H9 (cell line): ENCODE data around the gene ZNF860. TPM values are rescaled to one million over a fixed set of nuclear protein-coding genes. Genes with fewer than 3 reads are reported as not detected.

Experiments
- DNase-seq: peaks from one replicate; pipeline ENCODE4 v3.0.0-alpha.2; 2017
- H2AFZ ChIP-seq: one replicate; pipeline ENCODE4 v1.6.1; 2013; ENCODE audit warnings: mild to moderate bottlenecking, low read length, control low read depth, moderate library complexity
- H2AK5ac ChIP-seq: 2 replicates; pipeline ENCODE4 v1.6.1; 2013; ENCODE audit warnings: low read length, control low read depth, mixed read lengths; ENCODE audit not compliant: insufficient read length
- H2BK120ac ChIP-seq: one replicate; pipeline ENCODE4 v1.6.1; 2013; ENCODE audit warnings: low read depth, mild to moderate bottlenecking, low read length, control low read depth, inconsistent platforms; ENCODE audit not compliant: poor library complexity, severe bottlenecking
- H2BK12ac ChIP-seq: 2 replicates; pipeline ENCODE4 v1.6.1; 2013; ENCODE audit warnings: low read length, control low read depth, mixed read lengths, low read depth; ENCODE audit not compliant: insufficient read length
- H2BK15ac ChIP-seq: 2 replicates; pipeline ENCODE4 v1.6.1; 2013; ENCODE audit warnings: low read depth, low read length, control low read depth
- H2BK20ac ChIP-seq: one replicate; pipeline ENCODE4 v1.6.1; 2013; ENCODE audit warnings: low read depth, mild to moderate bottlenecking, low read length, control low read depth, inconsistent platforms; ENCODE audit not compliant: poor library complexity, severe bottlenecking
- H2BK5ac ChIP-seq: 2 replicates; pipeline ENCODE4 v1.6.1; 2013; ENCODE audit warnings: low read length, control low read depth, mixed read lengths; ENCODE audit not compliant: insufficient read length
- H3K14ac ChIP-seq: 2 replicates; pipeline ENCODE4 v1.6.1; 2013; ENCODE audit warnings: low read length, control low read depth; ENCODE audit not compliant: insufficient read depth
- H3K18ac ChIP-seq: 2 replicates; pipeline ENCODE4 v1.6.1; 2013; ENCODE audit warnings: low read depth, mild to moderate bottlenecking, mixed read lengths, low read length, control low read depth; ENCODE audit not compliant: insufficient read length
- H3K23ac ChIP-seq: 2 replicates; pipeline ENCODE4 v1.6.1; 2013; ENCODE audit warnings: low read length, control low read depth, mixed read lengths, low read depth; ENCODE audit not compliant: insufficient read length
- H3K23me2 ChIP-seq: 2 replicates; pipeline ENCODE4 v1.6.1; 2013; ENCODE audit warnings: low read depth, mild to moderate bottlenecking, mixed read lengths, low read length, control low read depth; ENCODE audit not compliant: insufficient read length, poor library complexity, severe bottlenecking
- H3K27ac ChIP-seq: 2 replicates; pipeline ENCODE4 v1.5.1; 2013; ENCODE audit warnings: low read length, control low read depth, mixed read lengths, low read depth; ENCODE audit not compliant: insufficient read length
- H3K27me3 ChIP-seq: 2 replicates; pipeline ENCODE4 v1.6.1; 2013; ENCODE audit warnings: low read length, control low read depth, inconsistent platforms; ENCODE audit not compliant: insufficient read depth
- H3K4ac ChIP-seq: 2 replicates; pipeline ENCODE4 v1.6.1; 2013; ENCODE audit warnings: low read depth, mild to moderate bottlenecking, control low read depth, inconsistent platforms, low read length, moderate library complexity
- H3K4me1 ChIP-seq: 2 replicates; pipeline ENCODE4 v1.6.1; 2013; ENCODE audit warnings: low read length, control low read depth, inconsistent platforms; ENCODE audit not compliant: insufficient read depth
- H3K4me2 ChIP-seq: 2 replicates; pipeline ENCODE4 v1.6.1; 2013; ENCODE audit warnings: low read length, control low read depth, mixed read lengths; ENCODE audit not compliant: insufficient read length, insufficient read depth
- H3K56ac ChIP-seq: 2 replicates; pipeline ENCODE4 v1.6.1; 2013; ENCODE audit warnings: low read depth, mild to moderate bottlenecking, mixed read lengths, low read length, control low read depth; ENCODE audit not compliant: insufficient read length
- H3K79me1 ChIP-seq: 2 replicates; pipeline ENCODE4 v1.6.1; 2013; ENCODE audit warnings: low read depth, mild to moderate bottlenecking, moderate library complexity, low read length, control low read depth, inconsistent platforms; ENCODE audit not compliant: insufficient read depth, poor library complexity, severe bottlenecking
- H3K79me2 ChIP-seq: 2 replicates; pipeline ENCODE4 v1.6.1; 2013; ENCODE audit warnings: low read length, control low read depth, inconsistent platforms; ENCODE audit not compliant: insufficient read depth
- H3K9ac ChIP-seq: 2 replicates; pipeline ENCODE4 v1.6.1; 2013; ENCODE audit warnings: low read length, control low read depth, mixed read lengths; ENCODE audit not compliant: insufficient read length; ENCODE audit errors: extremely low read depth
- H3K9me3 ChIP-seq: one replicate; pipeline ENCODE4 v1.6.1; 2013; ENCODE audit warnings: low read depth, low read length, inconsistent platforms; ENCODE audit not compliant: control insufficient read depth
- H3T11ph ChIP-seq: one replicate; pipeline ENCODE4 v1.6.1; 2013; ENCODE audit warnings: mild to moderate bottlenecking, low read length, control low read depth, inconsistent platforms
- H4K20me1 ChIP-seq: one replicate; pipeline ENCODE4 v1.6.1; 2013; ENCODE audit not compliant: control insufficient read depth, insufficient read length, insufficient read depth
- H4K5ac ChIP-seq: 2 replicates; pipeline ENCODE4 v1.6.1; 2013; ENCODE audit warnings: low read depth, mild to moderate bottlenecking, mixed read lengths, low read length, control low read depth; ENCODE audit not compliant: insufficient read length
- H4K8ac ChIP-seq: replicated peaks from 2 replicates; pipeline ENCODE4 v1.6.1; 2013; ENCODE audit warnings: low read length, control low read depth, mixed read lengths, low read depth; ENCODE audit not compliant: insufficient read length
- H4K91ac ChIP-seq: 2 replicates; pipeline ENCODE4 v1.6.1; 2013; ENCODE audit warnings: low read depth, mild to moderate bottlenecking, moderate library complexity, mixed read lengths, low read length, control low read depth; ENCODE audit not compliant: insufficient read length
- H3K27ac Mint-ChIP-seq, 3 experiments: 2 replicates in 2 of 3; 3 replicates in 1 of 3; pipeline ENCODE4 v1.8.0; 2020 to 2021; ENCODE audit warnings: mixed read lengths in 3 of 3, mild to moderate bottlenecking in 1 of 3, moderate library complexity in 1 of 3
- H3K27me3 Mint-ChIP-seq: 2 replicates; pipeline ENCODE4 v1.8.0; 2021; ENCODE audit warnings: low read depth, mild to moderate bottlenecking, moderate library complexity, mixed read lengths
- H3K36me3 Mint-ChIP-seq, 3 experiments: 2 replicates in 2 of 3; 3 replicates in 1 of 3; pipeline ENCODE4 v1.8.0; 2020 to 2021; ENCODE audit warnings: low read depth in 3 of 3, mixed read lengths in 3 of 3; ENCODE audit not compliant: insufficient read depth in 1 of 3
- H3K4me1 Mint-ChIP-seq, 2 experiments: 2 replicates each; pipeline ENCODE4 v1.8.0; 2020; ENCODE audit warnings: mixed read lengths in 2 of 2
- H3K4me3 Mint-ChIP-seq, 2 experiments: 2 replicates in 1 of 2; 3 replicates in 1 of 2; pipeline ENCODE4 v1.8.0; 2020 to 2021; ENCODE audit warnings: mild to moderate bottlenecking in 2 of 2, mixed read lengths in 2 of 2, moderate library complexity in 1 of 2
- H3K9me3 Mint-ChIP-seq, 2 experiments: 2 replicates in 1 of 2; 3 replicates in 1 of 2; pipeline ENCODE4 v1.8.0; 2020; ENCODE audit warnings: mild to moderate bottlenecking in 2 of 2, mixed read lengths in 2 of 2, moderate library complexity in 1 of 2
- CTCF ChIP-seq: fragments of 200-600 bp; sonication (generic); conservative IDR thresholded peaks from 3 replicates; pipeline ENCODE4 v1.8.0; 2021; ENCODE audit warnings: antibody characterized with exemption, mild to moderate bottlenecking
- WGBS: extraction: QIAGEN DNeasy Blood & Tissue Kit; methylation state at CpG from one replicate; pipeline ENCODE4 v1.1.7; 2013; ENCODE audit warnings: missing lambda C conversion rate, low lambda C conversion rate, mixed read lengths; ENCODE audit not compliant: insufficient read length; ENCODE audit errors: extremely low coverage; 5-methylcytosine and 5-hydroxymethylcytosine counted together
- total RNA-seq: library from RNA; stranded (reverse); gene quantifications from 2 replicates; pipeline ENCODE4 v1.2.1, GENCODE V29; 2021

The ZNF860 gene
- total RNA-seq, 1 experiment from 2014 or later, result 2.6 TPM

- TF ChIP-seq CTCF, result no peak
- Mint-ChIP-seq H3K4me1 (peaks cover 51 to 53% of the 10 kb centered on the region in 2 experiments), H3K9me3 (no peaks in the 10 kb centered on the region), H3K27me3 (no peaks in the 10 kb centered on the region), H3K36me3 (peaks cover 0 to 11% (median 2%) of the 10 kb centered on the region in 3 experiments; a peak in 2 of 7 replicates), H3K27ac (0 out of 7 replicates have a peak overlapping the region, but pooled peaks of 1 of the 3 experiments have one; percentile 36), H3K4me3 (no peak overlapping the region)
- Histone ChIP-seq H3T11ph (no peak overlapping the region), H3K18ac (no peak overlapping the region), H2AK5ac (no peak overlapping the region), H2BK20ac (no peak overlapping the region), H2BK12ac (no peak overlapping the region), H2AFZ (no peak overlapping the region), H3K4me2 (no peak overlapping the region), H3K14ac (no peak overlapping the region), H3K27me3 (no peaks in the 10 kb centered on the region), H3K56ac (no peak overlapping the region), H3K23ac (no peak overlapping the region), H3K23me2 (no peaks in the 10 kb centered on the region), H3K9me3 (no peaks in the 10 kb centered on the region), H4K8ac (no peak overlapping the region), H3K4ac (no peak overlapping the region), H3K79me1 (no peaks in the 10 kb centered on the region), H3K4me1 (peaks cover 20% of the 10 kb centered on the region), H4K20me1 (no peaks in the 10 kb centered on the region), H4K91ac (no peak overlapping the region), H2BK5ac (no peak overlapping the region), H2BK120ac (no peak overlapping the region), H2BK15ac (no peak overlapping the region), H4K5ac (no peak overlapping the region), H3K79me2 (peaks cover 24% of the 10 kb centered on the region; the same call in 1 of the 2 replicates), H3K27ac (no peak overlapping the region), H3K9ac (no peak overlapping the region)
- no peak for DNase-seq
- no CpG with 5 or more reads among the region's 2 CpGs for WGBS
Observed at GRCh38 chr3:31967592-31967991, 14.0 kb upstream of the ZNF860 start.
